SK-N-MC (cell line): ENCODE data around the gene PLEKHA6.

ENCODE experiments used
- DNase-seq: peaks from one replicate; pipeline ENCODE4 v3.0.0-alpha.2; 2011; ENCODE audit warnings: low read depth, low spot score
- H3K27ac ChIP-seq: fragments of 200-600 bp; sonication (generic); 2 replicates; pipeline ENCODE4 v1.5.1; 2016; ENCODE audit warnings: mixed run types
- H3K36me3 ChIP-seq: fragments of 200-600 bp; sonication (generic); 2 replicates; pipeline ENCODE4 v1.6.1; 2017; ENCODE audit warnings: antibody characterized with exemption, low read length, mixed read lengths; ENCODE audit not compliant: insufficient read depth
- H3K4me3 ChIP-seq: fragments of 200-600 bp; sonication (generic); 2 replicates; pipeline ENCODE4 v1.5.1; 2016
- H3K9ac ChIP-seq: fragments of 200-600 bp; sonication (generic); 2 replicates; pipeline ENCODE4 v1.8.0; 2017; ENCODE audit warnings: mixed run types, mixed read lengths; ENCODE audit not compliant: insufficient read length
- H3K9me3 ChIP-seq: fragments of 200-600 bp; sonication (generic); 2 replicates; pipeline ENCODE4 v1.6.1; 2017; ENCODE audit warnings: low read depth, mild to moderate bottlenecking, antibody characterized with exemption, low read length, moderate library complexity, mixed read lengths
- EZH2 ChIP-seq: fragments of 200-600 bp; sonication (generic); IDR thresholded peaks from one replicate; pipeline ENCODE4 v1.6.1; 2017; ENCODE audit warnings: antibody characterized with exemption
- FOXP2 ChIP-seq: optimal IDR thresholded peaks from 2 replicates; pipeline ENCODE3; 2011; ENCODE audit warnings: mild to moderate bottlenecking, moderate library complexity; ENCODE audit not compliant: insufficient read depth; ENCODE audit errors: extremely low read length, control extremely low read depth
- POLR2AphosphoS5 ChIP-seq: IDR thresholded peaks from 2 replicates; pipeline ENCODE4 v1.6.1; 2012; ENCODE audit warnings: mild to moderate bottlenecking, low read depth, low read length, borderline replicate concordance

PLEKHA6 gene

GRCh38 chr1:204299814-204300365 lies 59.8 kb downstream of the PLEKHA6 start:
- TF ChIP-seq EZH2 (no peak), POLR2AphosphoS5 (no peak), FOXP2 (no peak)
- Histone ChIP-seq H3K27ac (no peak overlapping the region), H3K9ac (no peak overlapping the region), H3K36me3 (no peaks in the 10 kb centered on the region), H3K4me3 (no peak overlapping the region), H3K9me3 (no peaks in the 10 kb centered on the region)
- DNase-seq = no peak

GRCh38 chr1:204296431-204296988 lies 63.2 kb downstream of the PLEKHA6 start:
- no peak for DNase-seq
- no peak for TF ChIP-seq FOXP2
- no peak for TF ChIP-seq POLR2AphosphoS5
- TF ChIP-seq EZH2 = no peak
- Histone ChIP-seq H3K36me3 (no peaks in the 10 kb centered on the region), H3K27ac (no peak overlapping the region), H3K9ac (no peak overlapping the region), H3K4me3 (no peak overlapping the region), H3K9me3 (no peaks in the 10 kb centered on the region)

DNA sequence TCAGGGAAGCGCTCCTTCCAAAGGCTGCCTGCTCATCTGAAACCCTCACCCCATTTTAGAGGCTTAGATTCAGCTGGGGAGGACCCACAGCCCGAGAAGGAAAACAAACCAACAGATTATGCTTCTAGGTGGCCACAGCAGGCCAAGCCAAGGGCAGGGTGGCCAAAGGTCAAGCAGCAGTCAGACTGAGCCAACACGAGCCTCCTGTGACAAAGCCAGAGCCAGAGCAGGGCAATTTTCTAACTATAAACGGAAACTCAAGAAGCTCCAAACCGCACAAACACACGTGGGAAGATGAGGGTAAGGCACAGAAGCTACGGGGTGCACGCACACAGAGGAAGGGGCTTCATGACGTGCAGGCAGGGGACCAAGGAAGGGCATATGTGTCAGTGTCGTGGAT lies 64.1 kb downstream of the PLEKHA6 start:
- Histone ChIP-seq H3K9me3 (no peaks in the 10 kb centered on the region), H3K9ac (no peak overlapping the region), H3K4me3 (no peak overlapping the region), H3K36me3 (no peaks in the 10 kb centered on the region), H3K27ac (no peak overlapping the region)
- no peak for DNase-seq
- no peak for TF ChIP-seq POLR2AphosphoS5
- TF ChIP-seq EZH2 = no peak
- TF ChIP-seq FOXP2 = no peak

GRCh38 chr1:204294357-204294756 lies 65.4 kb downstream of the PLEKHA6 start:
- no peak for TF ChIP-seq POLR2AphosphoS5
- no peak for TF ChIP-seq FOXP2
- no peak for TF ChIP-seq EZH2
- Histone ChIP-seq H3K9ac (no peak overlapping the region), H3K9me3 (no peaks in the 10 kb centered on the region), H3K4me3 (no peak overlapping the region), H3K27ac (no peak overlapping the region), H3K36me3 (no peaks in the 10 kb centered on the region)
- no peak for DNase-seq

DNA sequence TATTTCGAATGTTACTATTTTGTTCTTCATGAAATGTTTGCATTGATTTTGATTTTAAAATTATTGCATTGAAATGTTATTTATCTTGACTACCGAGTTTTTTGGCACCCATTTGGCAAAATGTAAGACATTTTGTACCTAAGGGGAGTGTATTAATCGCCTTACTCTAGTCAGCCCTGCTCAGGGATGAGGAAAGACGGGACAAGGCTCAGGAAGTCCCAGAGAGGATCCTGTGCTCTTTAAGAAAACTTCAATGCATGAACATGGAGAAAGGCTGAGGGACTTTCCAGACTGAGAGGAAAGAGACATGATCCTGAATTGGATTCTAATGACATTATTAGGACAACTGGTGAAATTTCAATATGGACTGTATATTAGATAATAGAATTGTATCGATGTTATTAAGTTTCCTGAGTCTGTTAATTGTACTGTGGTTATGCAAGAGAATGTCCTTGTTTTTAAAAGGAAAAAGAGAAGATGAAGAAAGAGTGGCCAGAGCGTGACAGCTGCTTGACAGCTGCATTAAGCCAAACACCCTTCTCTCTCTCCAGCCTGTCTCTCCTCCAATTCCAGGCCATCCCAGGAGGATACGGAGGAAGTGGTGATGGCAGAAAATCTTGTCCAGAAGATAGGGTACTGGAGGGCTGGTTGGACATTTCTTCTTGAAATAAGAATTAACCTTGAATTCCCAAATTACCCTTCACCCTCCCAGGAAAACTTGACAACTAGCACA lies 66.0 kb downstream of the PLEKHA6 start:
- no peak for TF ChIP-seq POLR2AphosphoS5
- no peak for TF ChIP-seq FOXP2
- TF ChIP-seq EZH2 = no peak
- DNase-seq = no peak
- Histone ChIP-seq H3K27ac (no peak overlapping the region), H3K9me3 (no peaks in the 10 kb centered on the region), H3K4me3 (no peak overlapping the region), H3K36me3 (no peaks in the 10 kb centered on the region), H3K9ac (no peak overlapping the region)

DNA sequence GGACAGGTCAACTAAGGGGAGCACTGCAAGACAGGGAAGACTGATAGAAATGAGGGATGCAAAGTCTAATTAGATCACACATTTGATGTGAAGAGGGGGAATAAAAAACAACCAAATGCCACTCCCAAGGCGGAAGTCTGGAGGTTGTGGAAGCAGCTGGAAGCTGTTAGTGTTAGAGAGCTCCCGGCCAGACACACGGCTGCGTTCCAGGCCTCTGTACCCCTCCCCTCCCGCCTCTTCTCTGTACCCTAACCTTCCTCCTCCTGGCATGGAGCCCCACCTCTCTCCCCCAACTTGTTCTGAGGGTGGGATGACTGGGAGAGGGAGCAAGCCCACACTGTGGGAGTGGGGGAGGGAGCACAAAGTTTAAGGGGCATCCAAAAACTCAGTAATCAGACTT lies 67.0 kb downstream of the PLEKHA6 start:
- Histone ChIP-seq H3K27ac (no peak overlapping the region), H3K36me3 (no peaks in the 10 kb centered on the region), H3K9ac (no peak overlapping the region), H3K9me3 (no peaks in the 10 kb centered on the region), H3K4me3 (no peak overlapping the region)
- DNase-seq = no peak
- TF ChIP-seq FOXP2 (no peak), EZH2 (no peak), POLR2AphosphoS5 (no peak)

- Histone ChIP-seq H3K9me3 (no peaks in the 10 kb centered on the region), H3K27ac (no peak overlapping the region), H3K4me3 (no peak overlapping the region), H3K36me3 (no peaks in the 10 kb centered on the region), H3K9ac (no peak overlapping the region)
- no peak for DNase-seq
- TF ChIP-seq POLR2AphosphoS5 (no peak), EZH2 (no peak), FOXP2 (no peak)
These were observed 70.4 kb downstream of the PLEKHA6 start for GRCh38 chr1:204289280-204289679.

DNA sequence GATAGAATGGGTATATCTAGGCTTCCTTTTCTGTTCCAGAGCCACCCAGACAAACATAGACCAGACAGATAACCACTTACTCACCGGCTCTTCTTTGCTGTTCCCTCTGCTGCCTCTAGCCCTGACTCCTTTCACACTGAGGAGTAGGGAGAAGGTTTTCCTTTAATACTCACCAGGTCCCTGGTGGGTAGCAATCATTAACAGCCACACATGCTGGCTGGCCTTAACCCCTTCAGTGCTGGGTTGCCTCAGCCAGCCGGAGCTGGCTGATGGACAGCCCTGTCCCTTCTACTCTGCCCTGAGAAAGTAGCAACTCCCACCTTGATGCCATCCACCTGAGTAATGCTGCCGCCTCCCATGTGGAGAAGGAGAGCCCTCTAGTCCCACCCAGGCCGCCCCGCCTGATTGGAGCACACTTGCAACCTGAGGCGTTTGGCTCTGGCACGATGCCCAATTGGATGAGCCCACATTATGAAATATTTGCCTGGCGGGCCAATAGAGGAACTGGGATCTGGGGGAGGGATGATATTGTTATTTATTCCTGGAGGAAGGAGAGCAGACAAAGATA lies 71.6 kb downstream of the PLEKHA6 start:
- Histone ChIP-seq H3K9me3 (no peaks in the 10 kb centered on the region), H3K27ac (no peak overlapping the region), H3K4me3 (0 out of 2 replicates have a peak overlapping the region, but pooled peaks have one; percentile 23), H3K9ac (no peak overlapping the region), H3K36me3 (no peaks in the 10 kb centered on the region)
- TF ChIP-seq FOXP2 = no peak
- no peak for TF ChIP-seq POLR2AphosphoS5
- no peak for TF ChIP-seq EZH2
- DNase-seq = peak; percentile 18
